Hepatic stellate cell (primary cell): ENCODE results near the gene SORL1.
"Not testable (repeated sequence)": the region's sequence is repeated elsewhere in the genome, so short reads cannot be mapped to it uniquely, and the experiment has no call there.

Experiments
- DNase-seq: peaks from one replicate; pipeline ENCODE4 v3.0.0; 2011; ENCODE audit warnings: low spot score

Gene SORL1

DNA sequence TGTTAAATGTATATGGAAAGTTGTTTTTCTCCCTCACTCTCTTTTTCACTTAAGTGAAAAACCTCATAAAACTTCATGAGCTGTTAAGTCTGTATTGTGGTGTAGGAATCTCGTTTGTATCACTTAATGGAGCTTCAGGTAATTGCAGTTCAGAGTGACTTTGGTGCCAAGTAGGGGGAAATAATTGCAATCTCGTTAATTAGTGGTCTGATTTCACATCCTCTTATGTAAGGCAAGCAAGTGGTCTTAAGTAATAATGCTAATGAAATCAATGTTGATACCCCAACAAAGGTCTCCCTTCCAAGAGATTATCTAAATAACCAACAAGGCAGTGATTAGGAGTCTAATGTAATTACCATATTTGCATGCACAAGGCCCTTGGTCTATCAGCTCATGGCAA is 174.9 kb downstream of the SORL1 start:
- DNase-seq, result no peak

- DNase-seq, result peak; percentile 70
These were observed 177.9 kb downstream of the SORL1 start for GRCh38 chr11:121630041-121630440.

DNA sequence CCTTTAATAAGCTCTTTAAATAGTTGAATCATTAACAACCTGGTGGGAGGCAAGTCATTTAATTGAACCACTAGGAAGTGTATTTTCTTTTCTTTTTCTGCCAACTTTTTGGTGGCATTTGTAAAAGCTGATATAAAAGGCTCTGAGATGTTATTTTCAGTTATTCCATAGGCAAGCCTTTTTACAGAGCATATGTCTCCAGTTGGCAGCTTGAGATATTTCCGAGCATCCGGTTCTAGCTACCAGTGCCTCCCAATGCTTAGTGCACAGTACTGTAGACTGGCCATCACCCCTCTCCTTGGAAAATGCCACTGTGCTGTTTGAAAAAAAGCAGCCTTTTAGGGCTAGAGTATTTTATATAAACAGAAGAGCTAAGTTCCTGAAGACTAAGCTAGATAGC is 179.3 kb downstream of the SORL1 start:
- DNase-seq, result no peak

GRCh38 chr11:121634273-121634672 is 182.2 kb downstream of the SORL1 start:
- no peak for DNase-seq

DNA sequence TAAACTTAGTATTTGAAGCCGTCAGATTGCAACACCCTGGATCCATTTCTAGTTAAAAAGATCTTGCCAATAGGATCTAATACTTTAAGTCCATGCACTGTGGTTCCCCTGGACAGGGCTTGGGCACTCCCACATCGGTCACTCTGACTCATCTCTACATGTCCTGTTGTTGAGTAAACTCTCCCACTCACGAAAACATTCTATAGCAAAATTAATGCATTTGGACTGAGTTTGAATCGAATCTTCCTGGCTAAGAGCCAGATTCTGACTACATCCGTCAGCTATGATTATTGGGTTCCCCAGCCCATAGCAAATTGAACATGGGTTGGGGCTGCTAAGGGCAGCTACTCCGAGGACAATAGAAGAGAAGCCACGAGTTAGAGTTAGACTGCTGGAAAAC is 182.8 kb downstream of the SORL1 start:
- DNase-seq, result peak; percentile 55

DNA sequence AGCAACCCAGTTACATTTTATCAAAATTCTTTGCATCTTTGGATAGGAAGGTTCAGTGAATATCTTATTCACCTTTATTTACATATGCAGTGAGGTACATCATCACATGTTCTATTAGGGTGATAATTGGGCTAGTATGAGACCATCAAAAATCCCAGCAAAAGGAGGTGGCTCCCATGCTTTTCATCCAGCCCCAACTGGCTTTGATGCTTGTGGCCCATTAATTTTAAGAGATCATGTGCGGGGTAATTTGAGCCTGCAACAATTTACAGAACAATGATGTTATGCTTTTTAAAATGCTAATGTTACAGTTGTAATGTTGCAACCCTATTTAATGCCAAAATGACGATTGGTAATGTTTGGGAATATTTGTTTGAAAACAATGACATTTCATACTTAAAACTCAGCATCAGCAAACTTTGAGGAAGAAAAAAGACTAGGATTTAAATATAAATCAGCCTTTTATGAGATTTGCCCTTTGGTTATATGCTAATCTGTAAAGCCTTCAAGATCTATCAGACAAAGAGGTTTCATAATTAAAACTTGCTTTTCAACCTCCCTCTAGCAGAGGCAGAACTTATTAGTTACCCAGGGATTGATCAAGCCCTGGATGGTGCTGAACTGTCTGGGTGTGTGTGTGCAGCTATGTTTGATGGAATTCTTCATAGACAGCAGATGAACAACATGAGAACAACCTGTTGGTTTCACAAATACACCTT is 184.1 kb downstream of the SORL1 start:
- DNase-seq, result no peak

- no peak for DNase-seq
These were observed 184.7 kb downstream of the SORL1 start for GRCh38 chr11:121636800-121637176.

DNA sequence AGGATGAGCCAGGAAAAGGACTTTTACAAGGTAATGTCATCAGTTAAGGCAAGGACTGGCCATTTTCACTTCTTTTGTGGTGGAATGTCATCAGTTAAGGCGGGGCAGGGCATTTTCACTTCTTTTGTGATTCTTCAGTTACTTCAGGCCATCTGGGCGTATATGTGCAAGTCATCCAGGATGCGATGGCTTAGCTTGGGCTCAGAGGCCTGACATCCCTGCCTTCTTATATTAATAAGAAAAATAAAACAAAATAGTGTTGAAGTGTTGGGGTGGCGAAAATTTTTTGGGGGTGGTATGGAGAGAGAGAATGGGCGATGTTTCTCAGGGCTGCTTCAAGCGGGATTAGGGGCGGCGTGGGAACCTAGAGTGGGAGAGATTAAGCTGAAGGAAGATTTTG is 185.5 kb downstream of the SORL1 start:
- DNase-seq, result not testable (repeated sequence)

DNA sequence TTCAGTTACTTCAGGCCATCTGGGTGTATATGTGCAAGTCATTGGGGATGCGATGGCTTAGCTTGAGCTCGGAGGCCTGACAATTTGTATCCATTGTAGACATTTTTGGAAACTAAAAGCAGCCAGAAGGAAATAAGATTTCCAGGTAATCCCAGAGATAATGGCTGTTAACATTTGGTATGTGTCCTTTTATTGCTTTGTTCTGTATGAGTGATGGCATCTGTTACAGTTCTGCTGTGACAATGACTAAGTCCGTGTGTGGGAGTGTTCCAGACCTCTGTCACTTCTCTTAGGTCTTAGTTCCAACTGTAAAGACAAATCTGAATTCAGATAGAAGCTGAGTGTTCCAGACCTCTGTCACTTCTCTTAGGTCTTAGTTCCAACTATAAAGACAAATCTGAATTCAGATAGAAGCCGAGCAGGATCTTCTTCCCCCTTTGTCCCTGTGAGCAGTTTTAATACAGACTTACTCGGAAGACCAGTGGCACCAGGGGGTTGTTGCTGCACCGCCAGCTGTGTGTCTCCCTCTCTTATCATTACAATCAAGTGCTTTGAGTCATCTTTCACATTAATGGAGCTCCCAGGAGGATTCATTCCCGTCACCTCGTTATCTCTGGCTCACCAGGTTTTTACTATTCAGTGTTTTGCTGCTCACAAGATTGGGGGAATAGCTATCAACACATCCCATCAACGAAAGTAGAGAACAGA is 191.5 kb downstream of the SORL1 start:
- DNase-seq, result no peak

DNA sequence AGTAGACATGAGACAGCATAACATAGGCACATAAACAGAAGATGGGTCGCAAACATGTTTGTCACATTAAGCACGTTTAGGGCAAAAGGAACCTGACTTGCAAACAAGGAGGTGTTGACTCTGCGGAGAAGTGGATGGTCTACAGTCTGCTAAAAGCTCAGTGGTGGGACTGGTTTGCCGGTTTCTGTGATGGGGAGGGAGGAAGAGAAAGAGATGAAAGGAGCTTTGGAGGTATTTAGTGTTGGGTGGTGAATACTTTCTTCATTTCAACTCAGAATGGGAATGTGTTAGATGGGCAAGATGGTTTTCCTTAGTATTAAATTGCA is 192.0 kb downstream of the SORL1 start:
- DNase-seq, result no peak

DNA sequence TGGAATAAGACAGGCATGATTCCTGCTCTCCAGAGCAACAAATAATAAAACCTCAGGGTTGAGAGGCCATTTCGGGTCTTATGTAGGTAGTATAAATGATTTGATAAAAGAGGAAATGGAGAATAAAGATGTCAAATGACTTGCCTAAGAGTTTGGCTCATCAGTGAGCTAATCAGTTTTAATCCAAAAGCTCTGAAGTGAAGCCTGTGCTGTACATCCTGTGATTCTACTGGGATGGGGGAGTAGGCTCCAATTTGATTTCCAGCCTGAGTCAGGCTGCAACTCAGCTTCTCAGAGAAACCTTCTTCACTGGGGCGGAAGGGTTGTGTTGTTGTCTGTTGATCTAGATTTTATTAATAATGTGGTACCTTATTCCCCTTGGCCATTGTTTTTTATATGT is 192.9 kb downstream of the SORL1 start:
- no peak for DNase-seq

DNA sequence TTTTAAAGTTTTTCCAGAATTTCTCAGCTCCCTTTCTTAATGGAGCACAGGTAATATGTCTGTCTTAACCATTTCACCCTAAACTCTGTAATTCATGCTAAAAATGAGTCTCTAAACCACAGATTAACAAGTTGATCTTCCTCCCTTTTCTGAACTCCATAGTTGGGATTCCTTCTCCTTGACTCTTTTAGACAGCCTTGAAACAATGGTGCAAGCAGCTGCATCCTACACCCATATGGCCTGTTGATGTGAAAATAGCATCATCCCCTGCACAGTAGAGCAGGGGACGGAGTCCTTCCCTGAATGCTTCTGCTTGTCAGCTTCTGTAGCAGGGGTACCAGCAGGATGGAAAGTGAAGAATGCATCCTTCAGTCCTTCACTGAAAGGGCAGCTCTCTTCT is 193.5 kb downstream of the SORL1 start:
- no peak for DNase-seq

DNA sequence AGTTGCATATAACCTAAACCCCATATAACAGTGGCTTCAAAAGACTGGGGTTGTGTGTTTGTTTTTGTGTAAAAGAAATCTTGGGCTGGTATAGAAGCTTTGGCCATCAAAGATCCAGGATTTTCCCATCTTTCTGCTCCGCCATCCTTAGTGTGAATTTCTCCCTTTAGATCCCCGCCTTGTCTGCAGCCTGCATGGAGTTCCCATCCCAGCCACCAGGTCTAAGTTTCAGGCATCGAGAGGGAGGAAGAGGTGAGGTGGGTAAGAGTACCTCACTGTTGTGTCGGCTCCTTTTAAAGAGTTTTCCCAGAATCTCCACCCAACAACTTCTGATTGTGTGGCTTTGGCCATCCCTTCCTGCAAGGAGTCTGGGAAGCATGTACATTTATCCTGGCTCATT is 196.2 kb downstream of the SORL1 start:
- DNase-seq, result no peak

GRCh38 chr11:121649798-121650197 is 197.7 kb downstream of the SORL1 start:
- no peak for DNase-seq

DNA sequence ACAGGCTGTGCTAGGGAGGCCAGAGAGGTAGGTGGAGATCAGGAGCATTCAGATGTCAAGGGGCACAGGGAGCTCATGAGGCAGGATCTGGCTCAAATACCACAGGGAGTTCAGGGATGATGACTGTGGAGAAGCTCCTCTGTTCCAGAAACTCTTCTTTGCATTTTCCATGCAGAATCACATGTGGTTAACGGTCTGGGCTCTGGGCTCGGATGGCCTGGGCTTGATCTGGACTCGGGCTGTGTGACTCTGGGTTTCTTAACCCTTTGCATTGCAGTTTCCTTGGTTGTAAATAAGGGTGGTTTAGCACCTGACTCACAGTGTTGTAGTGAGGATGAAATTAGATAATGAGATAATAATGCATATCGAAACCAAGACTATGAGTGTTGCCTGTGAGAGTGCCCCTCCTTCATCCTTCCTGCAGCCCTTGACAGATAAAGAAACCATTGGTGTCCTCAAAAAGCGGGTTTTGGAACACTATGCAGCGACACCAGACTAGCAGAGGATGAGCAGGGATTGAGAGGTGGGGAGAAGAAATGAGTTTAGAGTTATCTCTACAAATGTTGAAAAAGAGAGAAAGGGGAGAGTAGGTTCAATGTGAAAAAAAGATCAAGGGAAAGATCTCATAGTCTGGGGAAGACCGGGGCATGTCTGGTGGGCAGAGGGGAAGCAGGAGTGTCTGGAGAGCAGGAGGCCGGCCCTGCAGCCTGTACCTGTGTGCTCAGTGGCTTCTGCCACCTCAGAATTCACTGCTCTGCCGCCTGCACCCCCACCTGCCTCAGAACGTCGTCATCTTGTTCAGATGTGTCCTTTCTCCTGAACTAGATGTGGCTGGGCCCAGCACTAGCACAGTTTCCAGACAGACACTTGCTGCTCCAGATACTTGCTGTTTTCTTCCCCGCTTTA is 198.5 kb downstream of the SORL1 start:
- DNase-seq, result no peak

GRCh38 chr11:121651257-121651605 is 199.1 kb downstream of the SORL1 start:
- DNase-seq, result no peak

DNA sequence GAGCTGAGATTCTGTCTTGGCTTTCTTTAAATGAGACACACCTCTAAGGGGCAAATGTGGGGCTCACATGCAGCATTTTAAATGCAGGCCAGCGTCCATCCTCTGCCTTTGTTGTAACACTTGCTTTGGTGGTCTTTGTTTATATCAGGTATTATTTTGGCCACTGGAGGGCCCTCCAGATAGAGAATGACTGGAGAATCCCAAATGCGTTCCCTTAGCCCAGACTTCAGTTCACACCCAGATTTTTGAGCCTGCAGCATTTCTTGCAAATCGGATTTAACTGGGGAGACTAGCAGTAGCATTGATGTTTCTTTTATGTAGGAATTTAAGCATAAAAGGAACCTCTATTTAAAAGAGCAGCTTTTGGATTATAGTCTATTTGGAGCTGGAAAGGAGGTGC is 200.9 kb downstream of the SORL1 start:
- no peak for DNase-seq

GRCh38 chr11:121654259-121654842 is 202.2 kb downstream of the SORL1 start:
- DNase-seq, result no peak

DNA sequence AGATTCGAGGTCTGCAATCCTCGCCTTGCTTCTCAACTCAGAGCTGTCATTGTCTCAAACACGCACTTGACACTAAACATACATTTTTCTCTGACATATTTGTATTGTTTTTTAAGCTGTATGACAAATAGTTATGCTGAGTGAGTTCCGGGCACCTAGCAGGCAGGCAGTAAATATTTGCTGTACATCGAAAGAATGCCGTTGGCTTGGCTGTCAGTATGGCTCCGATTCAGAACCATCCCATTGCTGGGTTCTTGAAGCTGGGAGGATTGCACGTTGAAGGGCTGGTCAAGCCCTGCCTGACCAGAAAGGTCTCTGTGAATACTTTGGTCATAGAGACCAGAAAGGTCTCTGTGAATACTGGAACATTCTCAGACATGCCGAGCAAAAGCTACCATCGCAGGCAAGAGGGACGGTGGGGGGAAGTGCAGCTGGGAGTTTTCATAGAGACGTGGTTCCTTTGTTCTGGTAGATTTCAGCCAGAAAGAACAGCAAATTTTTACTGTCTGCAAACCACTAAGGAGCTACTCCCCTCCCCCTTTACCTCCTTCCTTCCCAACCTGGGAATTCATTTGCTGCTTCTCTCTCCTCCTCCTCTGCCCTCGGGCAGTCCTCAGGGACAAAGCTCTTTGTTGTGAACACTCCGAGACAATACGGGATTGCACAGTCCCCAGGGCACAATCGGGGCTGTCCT is 202.9 kb downstream of the SORL1 start:
- peak; percentile 24 for DNase-seq

DNA sequence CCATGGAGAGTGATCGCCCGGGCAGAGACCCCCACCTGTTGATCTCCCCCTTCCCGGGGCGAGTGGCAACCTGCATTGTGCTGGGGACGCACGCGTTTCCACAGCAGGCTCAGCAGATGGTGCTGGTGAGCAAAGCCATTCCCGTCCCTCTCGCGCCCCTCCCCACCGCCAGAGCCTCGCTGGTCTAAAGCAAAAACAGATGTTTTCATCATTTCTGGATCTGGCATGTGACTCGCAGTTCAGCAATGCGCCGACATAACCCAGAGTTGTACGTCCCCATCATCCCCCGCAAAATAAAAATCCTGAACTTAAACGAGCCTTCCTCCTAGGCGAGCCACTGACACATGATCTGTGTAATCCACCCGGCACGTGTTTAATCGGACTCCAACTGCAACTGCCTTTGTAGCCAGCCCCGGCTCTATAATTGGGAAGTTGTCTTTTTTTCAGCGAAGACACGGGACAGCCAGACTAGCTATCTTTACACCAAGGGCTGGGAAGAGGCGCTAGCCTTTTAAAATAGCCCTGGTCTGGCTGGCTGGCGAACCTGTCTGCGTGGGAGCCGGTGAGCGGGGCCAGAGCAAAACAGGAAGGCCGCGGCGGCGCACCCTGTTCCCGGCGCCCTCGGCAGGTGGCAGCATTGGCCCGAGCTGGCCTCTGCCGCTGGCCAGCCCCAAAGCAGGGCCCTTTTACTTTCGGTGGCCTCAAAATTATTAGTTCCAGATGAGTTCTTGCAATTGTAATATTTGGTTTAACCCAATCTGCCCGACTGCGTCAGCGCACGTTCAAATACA is 203.6 kb downstream of the SORL1 start:
- peak; percentile 90 for DNase-seq
